HepG2 (cell line): Measurements from ENCODE around the gene FAT1. TPM values are rescaled to one million over a fixed set of nuclear protein-coding genes. Genes with fewer than 3 reads are reported as not detected.

Experiments
- AGO1 ChIP-seq: fragments of 200-400 bp; formaldehyde crosslinking; IDR thresholded peaks from 2 replicates; pipeline ENCODE4 v1.6.1; 2017; ENCODE audit warnings: mild to moderate bottlenecking, low read depth, low read length, moderate library complexity; ENCODE audit not compliant: poor library complexity, severe bottlenecking
- BRF2 ChIP-seq: sonication (generic); formaldehyde crosslinking; IDR thresholded peaks from 2 replicates; pipeline ENCODE4 v1.8.1; 2022; ENCODE audit warnings: mild to moderate bottlenecking, missing genetic modification reagents
- CBX2 ChIP-seq, 2 experiments: fragments of 200-600 bp in 1 of 2; sonication (generic); formaldehyde crosslinking in 1 of 2; IDR thresholded peaks; 2 replicates each; pipeline versions ENCODE4 v1.7.0 to v1.8.1; 2018 to 2022; ENCODE audit warnings: low read depth in 2 of 2, low read length in 1 of 2, mild to moderate bottlenecking in 1 of 2, missing genetic modification reagents in 1 of 2
- GATAD1 ChIP-seq: IDR thresholded peaks from 2 replicates; pipeline ENCODE4 v1.6.1; 2016; ENCODE audit warnings: missing genetic modification reagents, missing compliant biosample characterization
- HNRNPK ChIP-seq: fragments of 200-400 bp; formaldehyde crosslinking; IDR thresholded peaks from 2 replicates; pipeline ENCODE4 v1.6.1; 2018; ENCODE audit warnings: low read length, low read depth, moderate library complexity, mild to moderate bottlenecking; ENCODE audit not compliant: poor library complexity, severe bottlenecking
- HOXA3 ChIP-seq: sonication (generic); formaldehyde crosslinking; IDR thresholded peaks from 2 replicates; pipeline ENCODE4 v1.5.0; 2020; ENCODE audit warnings: missing genetic modification reagents
- IRF1 ChIP-seq: sonication (generic); formaldehyde crosslinking; IDR thresholded peaks from 2 replicates; pipeline ENCODE4 v1.4.0; 2020; ENCODE audit warnings: low read depth, mild to moderate bottlenecking, missing genetic modification reagents
- MAZ ChIP-seq, 2 experiments: sonication (generic) in 1 of 2; formaldehyde crosslinking in 1 of 2; IDR thresholded peaks; 2 replicates each; pipeline versions ENCODE4 v1.5.0 to v1.6.1; 2012 to 2020; ENCODE audit warnings: low read depth in 2 of 2, mild to moderate bottlenecking in 2 of 2, borderline replicate concordance in 1 of 2, improper control_type of control experiment in 1 of 2, low read length in 1 of 2, missing genetic modification reagents in 1 of 2, moderate library complexity in 1 of 2
- NBN ChIP-seq: fragments of 450-650 bp; conservative IDR thresholded peaks from 2 replicates; pipeline ENCODE4 v1.6.1; 2017
- NPAS2 ChIP-seq: sonication (generic); formaldehyde crosslinking; IDR thresholded peaks from 2 replicates; pipeline ENCODE4 v1.8.0; 2022; ENCODE audit warnings: mild to moderate bottlenecking, missing genetic modification reagents, borderline replicate concordance
- NR2F1 ChIP-seq, 2 experiments: fragments of 450-650 bp in 1 of 2; formaldehyde crosslinking in 1 of 2; IDR thresholded peaks; 2 replicates each; pipeline versions ENCODE4 v1.5.0 to v1.6.1; 2016 to 2020; ENCODE audit warnings: mild to moderate bottlenecking in 1 of 2, missing compliant biosample characterization in 1 of 2, missing genetic modification reagents in 1 of 2, moderate library complexity in 1 of 2
- PATZ1 ChIP-seq: sonication (generic); formaldehyde crosslinking; IDR thresholded peaks from 2 replicates; pipeline ENCODE4 v1.4.0; 2020; ENCODE audit warnings: missing genetic modification reagents
- RXRB ChIP-seq: IDR thresholded peaks from 2 replicates; pipeline ENCODE4 v1.6.1; 2016; ENCODE audit warnings: borderline replicate concordance, missing genetic modification reagents, missing compliant biosample characterization
- THAP11 ChIP-seq: IDR thresholded peaks from 2 replicates; pipeline ENCODE4 v1.6.1; 2016; ENCODE audit warnings: missing biosample characterization, missing genetic modification reagents
- ZBTB25 ChIP-seq: IDR thresholded peaks from 2 replicates; pipeline ENCODE4 v1.6.1; 2018; ENCODE audit warnings: missing genetic modification reagents
- ZNF282 ChIP-seq: fragments of 450-650 bp; IDR thresholded peaks from 2 replicates; pipeline ENCODE4 v1.6.1; 2018; ENCODE audit not compliant: partially characterized antibody
- ZNF670 ChIP-seq: sonication (generic); formaldehyde crosslinking; IDR thresholded peaks from 2 replicates; pipeline ENCODE4 v1.8.0; 2022; ENCODE audit warnings: mild to moderate bottlenecking, missing genetic modification reagents, borderline replicate concordance
- ZNF687 ChIP-seq: sonication (generic); formaldehyde crosslinking; IDR thresholded peaks from 2 replicates; pipeline ENCODE4 v1.5.1; 2020; ENCODE audit warnings: mild to moderate bottlenecking, missing genetic modification reagents, moderate library complexity
- ZNF766 ChIP-seq: sonication (generic); formaldehyde crosslinking; IDR thresholded peaks from 2 replicates; pipeline ENCODE4 v1.5.0; 2020; ENCODE audit warnings: missing genetic modification reagents, borderline replicate concordance
- polyA plus RNA-seq, 8 experiments: library from polyadenylated mRNA; depleted of rRNA in 3 of 8; stranded (reverse) in 7 of 8; unstranded in 1 of 8; fragments of >200 nt; fragmentation: Illumina TruSeq in 4 of 8; extraction: Trizol in 4 of 8; gene quantifications; 2 replicates each; pipeline versions ENCODE4 v1.2.1 to v1.2.3, GENCODE V29; 2011 to 2016; ENCODE audit warnings: low read depth in 4 of 8, missing spikeins in 1 of 8, mixed read lengths in 1 of 8; ENCODE audit not compliant: insufficient read depth in 1 of 8
- total RNA-seq, 5 experiments: library from RNA; depleted of rRNA; stranded (reverse); fragments of >200 nt; fragmentation: Illumina TruSeq; extraction: Trizol; gene quantifications; 2 replicates each; pipeline ENCODE4 v1.2.3, GENCODE V29; 2016; ENCODE audit warnings: low read depth in 1 of 5

FAT1 gene
- total and polyA plus RNA-seq, 2 of the 13 experiments (the other 11 are each of a cell fraction or from before 2014, with no cell fraction given), result 185 to 216 TPM

GRCh38 chr4:186749611-186750281 lies 26.1 kb upstream of the FAT1 start (continued):
- TF ChIP-seq THAP11 (CRISPR knock-in tag) (peak; percentile 29; the same call in 1 of the 2 replicates), HOXA3 (CRISPR knock-in tag) (peak; percentile 40; the same call in 1 of the 2 replicates), GATAD1 (CRISPR knock-in tag) (no peak), ZBTB25 (no peak), ZNF670 (CRISPR knock-in tag) (no peak), AGO1 (no peak), MAZ (IDR thresholded peaks at IDR 0.05; ENCODE audit: borderline replicate concordance, low read depth, low read length) (no peak), MAZ (CRISPR knock-in tag; IDR thresholded peaks at IDR 0.05; ENCODE audit: low read depth) (no peak), ZNF282 (no peak), NBN (no peak), BRF2 (no peak), PATZ1 (CRISPR knock-in tag) (no peak), NR2F1 (CRISPR knock-in tag; IDR thresholded peaks at IDR 0.05) (no peak), ZNF687 (CRISPR knock-in tag) (peak; percentile 96), HNRNPK (no peak), RXRB (CRISPR knock-in tag) (peak; percentile 33; the same call in 1 of the 2 replicates), NPAS2 (CRISPR knock-in tag) (no peak), ZNF766 (CRISPR knock-in tag) (no peak), IRF1 (CRISPR knock-in tag) (no peak), CBX2 (IDR thresholded peaks at IDR 0.05; ENCODE audit: low read depth, low read length) (no peak), CBX2 (CRISPR knock-in tag; IDR thresholded peaks at IDR 0.05; ENCODE audit: low read depth) (no peak)
